Panc1 (cell line): Measurements from ENCODE around the gene LRATD1.

Experiments used
- CTCF ChIP-seq: fragments of 450-650 bp; IDR thresholded peaks from 2 replicates; pipeline ENCODE4 v1.5.1; 2017; ENCODE audit warnings: mild to moderate bottlenecking
- POLR2AphosphoS5 ChIP-seq: IDR thresholded peaks from 2 replicates; pipeline ENCODE4 v1.6.1; 2012; ENCODE audit warnings: mild to moderate bottlenecking, low read depth, low read length, moderate library complexity
- REST ChIP-seq, 2 experiments: IDR thresholded peaks; 2 replicates each; pipeline ENCODE4 v1.6.1; 2011 to 2012; ENCODE audit warnings: low read depth in 2 of 2, control low read depth in 1 of 2, low read length in 1 of 2, mild to moderate bottlenecking in 1 of 2, moderate library complexity in 1 of 2; ENCODE audit not compliant: insufficient read depth in 1 of 2
- SIN3A ChIP-seq: IDR thresholded peaks from 2 replicates; pipeline ENCODE4 v1.6.1; 2012; ENCODE audit warnings: low read depth, mild to moderate bottlenecking, low read length, moderate library complexity, borderline replicate concordance; ENCODE audit not compliant: insufficient read depth
- TCF7L2 ChIP-seq: IDR thresholded peaks from 2 replicates; pipeline ENCODE4 v1.6.1; 2011; ENCODE audit warnings: mild to moderate bottlenecking, low read depth, low read length, inconsistent platforms

DNA sequence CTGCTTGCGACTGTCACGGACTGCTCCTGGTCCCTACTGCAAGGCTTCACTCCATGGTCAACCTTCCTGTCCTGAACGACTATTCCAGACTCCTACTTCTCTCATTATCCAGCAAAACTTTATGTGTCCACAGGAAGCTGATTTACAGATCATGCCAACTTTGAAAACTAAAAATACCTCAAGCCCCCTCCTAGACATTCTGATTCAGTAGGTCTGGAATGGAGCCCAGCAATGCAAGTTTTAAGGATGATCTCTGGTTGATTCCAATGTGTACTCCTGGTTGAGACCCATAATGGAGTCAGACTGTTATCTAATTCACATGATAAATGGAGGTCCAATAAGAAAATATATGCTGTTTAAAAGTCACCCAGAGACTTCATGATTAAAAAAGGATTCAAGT, 13.1 kb upstream of the LRATD1 start:
- no peak for TF ChIP-seq CTCF
- TF ChIP-seq POLR2AphosphoS5 = no peak
- no peak for TF ChIP-seq SIN3A
- TF ChIP-seq TCF7L2 = no peak
- TF ChIP-seq REST (IDR thresholded peaks at IDR 0.05; ENCODE audit: insufficient read depth in 1 of 2, low read depth in 2 of 2, low read length in 1 of 2) = no peak
